ENCODE data around the gene SLC41A2. TPM values are rescaled to one million over a fixed set of nuclear protein-coding genes. Genes with fewer than 3 reads are reported as not detected.

SLC41A2 gene
- total and polyA plus RNA-seq, 9 of the 15 experiments (the other 6 are each of a cell fraction or from before 2014, with no cell fraction given) = 0.01 to 0.89 (median 0.16) TPM; not detected in 1

GRCh38 chr12:104928036-104928745, 29.9 kb downstream of the SLC41A2 start:
- no peak for DNase-seq (ENCODE audit: extremely low read depth in 1 of 4, low spot score in 3 of 4)
- Histone ChIP-seq H3K4me3 (no peak overlapping the region), H2AFZ (ENCODE audit: low read depth, low read length) (no peak overlapping the region), H3K9ac (ENCODE audit: insufficient read depth in 1 of 2, low read depth in 2 of 2, low read length in 2 of 2) (no peak overlapping the region), H3K4me1 (replicated peaks in 1 of 2; ENCODE audit: control insufficient read depth in 2 of 2, insufficient read depth in 2 of 2, low read length in 2 of 2) (no peaks in the 10 kb centered on the region), H4K20me1 (replicated peaks; ENCODE audit: control insufficient read depth, insufficient read depth, low read length) (no peaks in the 10 kb centered on the region), H3K4me2 (ENCODE audit: insufficient read depth, low read length) (no peak overlapping the region), H3K9me1 (ENCODE audit: control insufficient read depth, insufficient read depth, low read length) (no peaks in the 10 kb centered on the region), H3K27me3 (ENCODE audit: control insufficient read depth in 2 of 2, insufficient read depth in 2 of 2, low read length in 2 of 2) (peaks cover 0 to 9% of the 10 kb centered on the region in 2 experiments; a peak in 4 of 5 replicates), H3K9me3 (replicated peaks; ENCODE audit: control insufficient read depth, insufficient read depth, low read depth, low read length) (no peaks in the 10 kb centered on the region), H3K79me2 (ENCODE audit: control insufficient read depth, insufficient read depth, low read length) (no peaks in the 10 kb centered on the region), H3K27ac (ENCODE audit: extremely low read depth, low read depth, low read length) (no peak overlapping the region), H3K36me3 (ENCODE audit: control insufficient read depth, insufficient read depth, low read length) (no peaks in the 10 kb centered on the region)
- no peak for TF ChIP-seq CC2D1A (IDR thresholded peaks at IDR 0.05)
- TF ChIP-seq JUN (IDR thresholded peaks at IDR 0.05; ENCODE audit: borderline replicate concordance, low read depth, low read length) = no peak
- TF ChIP-seq JUN (CRISPR knock-in tag; IDR thresholded peaks at IDR 0.05; ENCODE audit: borderline replicate concordance) = no peak
- no peak for TF ChIP-seq TRIM25 (IDR thresholded peaks at IDR 0.05; ENCODE audit: borderline replicate concordance)
- no peak for TF ChIP-seq FOXA3 (CRISPR knock-in tag; conservative IDR thresholded peaks at IDR 0.05 in 1 of 2, IDR thresholded peaks at IDR 0.05 in 1 of 2)
- TF ChIP-seq CREB3L1 (IDR thresholded peaks at IDR 0.05; ENCODE audit: borderline replicate concordance, low read depth) = no peak
- TF ChIP-seq KDM5B (IDR thresholded peaks at IDR 0.05; ENCODE audit: insufficient replicate concordance, low read depth, low read length) = no peak
- in situ Hi-C loops (cut with MboI) = no loop called here
- POLR2A ChIA-PET = no interaction called here
- no TSS peak for BruUV-seq (replicated peaks)
- intact Hi-C loops (cut with micrococcal nuclease) = no loop called here
- no peak for ATAC-seq
- CTCF ChIA-PET (ENCODE audit: low intra/inter-chr PET ratio) = no interaction called here
- 3% methylated on average over 7 of the region's 7 CpGs for WGBS (ENCODE audit: insufficient coverage, low coverage, missing lambda C conversion rate)
- FAIRE-seq = no peak

All from K562 (cell line).